ELF-1 (cell line): Measurements from ENCODE around the gene NANOS2.
"Not testable (repeated sequence)": the region's sequence is repeated elsewhere in the genome, so short reads cannot be mapped to it uniquely, and the experiment has no call there.

Experiments
- DNase-seq: peaks from one replicate; pipeline ENCODE4 v3.0.0-alpha.2; 2016; ENCODE audit warnings: low read depth, low spot score

The NANOS2 gene

GRCh38 chr19:45895983-45896599 lies 18.5 kb downstream of the NANOS2 start:
- DNase-seq: not testable (repeated sequence)

DNA sequence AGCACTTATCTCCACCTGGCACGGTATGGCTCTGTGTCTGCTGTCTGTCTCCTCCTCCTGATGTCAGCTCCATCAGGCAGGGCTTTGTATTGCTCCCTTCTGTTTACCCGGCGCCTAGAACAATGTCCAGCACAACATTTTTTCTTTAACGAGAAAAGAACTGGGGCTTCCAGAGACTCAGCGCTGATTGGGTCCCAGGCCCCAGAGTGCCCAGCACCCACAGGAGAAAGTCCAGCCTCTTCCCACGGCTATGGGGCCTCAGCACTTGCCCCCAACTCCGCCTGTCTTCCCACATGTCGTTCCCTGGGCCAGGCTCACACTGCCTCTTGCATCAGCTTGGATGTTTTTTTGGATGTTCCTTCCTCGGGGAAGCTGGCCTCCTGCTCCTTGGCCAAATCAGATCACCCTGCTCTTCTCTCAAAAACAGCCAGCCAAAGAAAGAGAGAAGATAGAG lies 19.0 kb downstream of the NANOS2 start:
- no peak for DNase-seq

- no peak for DNase-seq
Measured at GRCh38 chr19:45890877-45891276, 23.7 kb downstream of the NANOS2 start.

- no peak for DNase-seq
Measured at GRCh38 chr19:45889210-45889885, 25.2 kb downstream of the NANOS2 start.

DNA sequence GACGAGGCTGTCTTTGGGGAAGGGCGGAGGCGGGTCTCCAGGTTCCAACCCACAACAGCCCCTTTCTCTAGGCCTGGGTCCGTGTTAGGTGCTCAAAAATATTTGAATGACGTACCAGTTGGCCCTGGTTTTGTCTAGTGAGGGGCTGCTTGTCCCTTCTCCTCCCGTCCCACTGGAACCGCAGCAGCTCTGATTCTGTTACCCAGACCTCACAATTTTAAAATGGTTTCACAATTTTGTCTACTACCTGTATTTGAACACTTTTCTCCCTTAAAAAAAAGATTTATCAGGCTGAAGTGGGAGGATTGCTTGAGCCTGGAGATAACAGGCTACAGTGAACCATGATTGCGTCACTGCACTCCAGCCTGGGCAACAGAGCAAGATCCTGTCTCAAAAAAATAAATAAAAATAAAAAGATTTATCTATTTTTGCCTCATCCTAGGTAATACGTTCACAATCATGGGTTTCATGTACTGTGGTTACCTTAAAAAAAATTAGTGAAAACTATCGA lies 27.3 kb downstream of the NANOS2 start:
- DNase-seq: no peak

GRCh38 chr19:45886427-45887199 lies 28.0 kb downstream of the NANOS2 start:
- peak; percentile 95 for DNase-seq

GRCh38 chr19:45885556-45886426 lies 28.8 kb downstream of the NANOS2 start, which contains the start of gene IRF2BP1:
Gene IRF2BP1, minus strand, starts transcription at chr19:45886141. Its CDS starts 367 bp downstream, at chr19:45885774.
- peak; percentile 94 for DNase-seq

- DNase-seq: peak; percentile 61
Measured at GRCh38 chr19:45884682-45885555, 29.7 kb downstream of the NANOS2 start.

DNA sequence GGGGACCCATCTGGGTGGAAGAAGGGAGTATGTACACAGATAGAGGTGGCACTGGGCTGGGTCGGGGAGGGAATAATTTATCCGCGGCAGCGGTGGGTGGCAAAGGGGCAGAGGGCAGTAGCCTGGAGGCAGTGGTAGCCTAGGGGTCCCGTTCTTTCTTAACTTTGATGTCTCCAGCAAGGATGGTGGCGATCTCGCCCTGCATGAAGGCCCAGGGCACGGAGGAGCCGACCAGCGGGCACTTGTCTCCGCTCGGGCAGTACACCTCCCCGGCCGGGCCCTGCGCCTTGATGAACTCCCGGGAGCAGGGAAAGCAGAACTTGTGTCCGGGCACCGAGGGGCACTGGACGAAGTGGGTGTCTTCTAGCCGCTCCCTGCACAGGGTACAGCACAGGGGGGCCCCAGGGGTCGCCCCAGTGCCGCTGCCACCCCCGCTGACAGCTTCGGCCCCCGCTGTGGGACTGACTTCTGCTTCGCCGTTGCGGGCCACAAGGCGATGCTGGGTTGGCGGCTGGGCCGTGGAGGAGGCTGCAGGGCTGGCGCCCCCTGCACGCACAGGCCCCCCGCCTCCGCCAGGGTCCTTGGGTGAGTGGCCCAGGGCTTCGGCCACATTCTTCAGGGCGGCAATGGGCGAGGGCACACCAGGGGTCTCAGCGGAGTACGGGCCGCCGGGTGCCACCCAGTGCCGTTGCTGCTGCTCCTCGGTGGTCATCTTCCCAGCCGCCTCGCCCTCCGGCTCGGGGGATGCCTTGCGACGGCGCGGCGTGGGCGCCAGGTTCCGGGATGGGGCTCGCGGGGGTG lies 30.5 kb downstream of the NANOS2 start:
- DNase-seq: peak; percentile 29

- DNase-seq: no peak
Measured at GRCh38 chr19:45883586-45883880, 31.0 kb downstream of the NANOS2 start.

DNA sequence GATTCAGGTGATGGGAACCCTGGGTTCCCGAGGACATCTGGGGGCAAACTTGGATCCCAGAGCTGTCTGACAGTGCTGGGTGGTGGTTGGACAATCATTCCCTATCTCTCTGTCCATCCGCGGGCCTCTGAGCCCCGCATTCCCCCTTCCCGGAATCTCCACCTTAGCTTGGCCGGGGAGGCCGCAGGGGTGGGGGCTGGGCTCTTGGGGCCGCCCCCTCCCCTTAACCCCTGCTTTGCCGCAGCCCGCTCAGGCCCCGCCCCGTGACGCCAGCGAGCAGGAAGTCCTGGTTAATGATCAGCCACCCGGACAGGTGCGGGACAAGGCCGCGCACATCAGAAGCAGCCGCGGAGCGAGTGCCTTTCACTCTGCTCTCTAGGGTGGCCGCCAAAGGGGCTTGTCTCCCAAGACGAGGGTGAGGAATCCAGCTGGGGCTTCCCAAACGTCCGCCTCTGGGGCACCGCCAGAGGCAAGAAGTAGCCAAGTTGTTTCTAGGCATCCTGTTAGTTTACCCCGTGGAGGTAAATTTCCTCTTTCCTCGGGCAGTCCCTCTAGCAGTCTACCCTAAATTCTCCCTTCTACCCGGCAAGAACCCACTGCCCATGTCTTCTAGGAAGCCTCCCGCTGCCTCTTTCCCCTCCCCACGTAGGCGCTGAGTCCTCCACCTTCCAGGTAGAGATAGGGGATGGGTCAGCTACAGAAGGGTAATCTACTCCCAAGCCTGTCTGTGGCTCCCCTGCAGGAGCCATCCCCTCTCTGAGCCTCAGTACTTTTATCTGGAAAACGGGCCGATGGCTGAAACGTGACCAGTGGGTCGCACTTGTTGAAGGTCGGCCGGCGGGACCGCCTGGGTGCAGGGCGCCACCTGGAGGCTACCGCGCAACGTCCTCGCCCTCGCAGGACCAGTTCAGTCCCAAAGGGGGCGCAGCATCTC lies 31.7 kb downstream of the NANOS2 start:
- peak; percentile 99 for DNase-seq

GRCh38 chr19:45881909-45882528 lies 32.6 kb downstream of the NANOS2 start:
- no peak for DNase-seq

DNA sequence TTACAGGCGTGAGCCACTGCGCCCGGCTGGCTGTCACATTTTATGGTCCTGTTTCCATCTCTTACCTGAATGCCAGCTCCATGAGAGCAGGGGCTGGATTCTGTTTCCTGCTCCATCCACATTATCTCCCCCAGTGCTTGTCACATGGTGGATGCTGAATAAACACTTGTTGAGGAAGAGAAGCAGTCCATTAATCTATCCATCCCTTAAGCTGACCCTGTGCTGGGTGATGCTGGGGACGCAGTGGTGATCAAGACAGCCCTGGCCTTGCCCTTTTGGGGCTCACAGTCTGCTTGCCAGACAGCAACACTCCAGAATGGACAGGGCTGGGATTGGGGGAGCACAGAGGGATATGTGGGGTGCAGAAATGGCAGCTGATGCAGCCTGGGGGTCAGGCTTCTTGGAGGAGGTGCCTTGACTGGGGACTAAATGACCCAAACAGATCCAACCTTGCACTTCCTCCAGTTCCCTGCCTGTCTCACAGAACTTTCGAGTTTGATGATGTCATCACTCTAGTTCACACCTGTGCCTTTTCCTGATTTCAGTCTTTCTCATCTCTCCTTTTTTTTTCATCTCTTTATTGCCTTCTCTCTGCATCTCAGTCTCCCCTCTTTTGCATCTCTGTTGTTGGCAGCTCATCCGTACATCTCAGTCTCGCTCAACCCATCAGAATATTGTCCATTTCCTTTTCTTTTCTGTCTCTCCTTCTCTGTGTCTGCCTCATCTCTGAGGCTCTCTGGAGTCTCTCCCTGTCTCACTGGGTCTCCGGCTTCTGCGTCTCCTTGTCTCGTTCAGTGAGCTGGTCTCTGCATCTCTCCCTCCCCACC lies 33.3 kb downstream of the NANOS2 start:
- DNase-seq: no peak

DNA sequence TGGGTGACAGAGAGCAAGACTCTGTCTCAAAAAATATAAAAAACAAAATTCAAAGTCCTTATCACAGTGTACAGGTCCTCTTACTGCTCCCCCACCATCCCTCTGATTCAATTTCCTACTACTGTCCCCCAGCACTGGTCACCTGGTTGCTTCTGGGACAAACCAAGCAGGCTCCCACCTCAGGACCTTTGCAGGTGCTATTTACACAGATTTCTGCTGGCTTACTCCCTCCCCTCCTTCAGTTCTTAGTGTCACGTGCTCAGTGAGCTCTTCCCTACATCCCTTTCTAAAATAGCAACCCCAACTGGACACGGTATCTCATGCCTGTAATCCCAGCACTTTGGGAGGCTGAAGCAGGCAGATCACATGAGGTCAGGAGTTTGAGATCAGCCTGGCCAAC lies 34.6 kb downstream of the NANOS2 start:
- DNase-seq: no peak

- DNase-seq: no peak
Measured at GRCh38 chr19:45879055-45879454, 35.5 kb downstream of the NANOS2 start.

DNA sequence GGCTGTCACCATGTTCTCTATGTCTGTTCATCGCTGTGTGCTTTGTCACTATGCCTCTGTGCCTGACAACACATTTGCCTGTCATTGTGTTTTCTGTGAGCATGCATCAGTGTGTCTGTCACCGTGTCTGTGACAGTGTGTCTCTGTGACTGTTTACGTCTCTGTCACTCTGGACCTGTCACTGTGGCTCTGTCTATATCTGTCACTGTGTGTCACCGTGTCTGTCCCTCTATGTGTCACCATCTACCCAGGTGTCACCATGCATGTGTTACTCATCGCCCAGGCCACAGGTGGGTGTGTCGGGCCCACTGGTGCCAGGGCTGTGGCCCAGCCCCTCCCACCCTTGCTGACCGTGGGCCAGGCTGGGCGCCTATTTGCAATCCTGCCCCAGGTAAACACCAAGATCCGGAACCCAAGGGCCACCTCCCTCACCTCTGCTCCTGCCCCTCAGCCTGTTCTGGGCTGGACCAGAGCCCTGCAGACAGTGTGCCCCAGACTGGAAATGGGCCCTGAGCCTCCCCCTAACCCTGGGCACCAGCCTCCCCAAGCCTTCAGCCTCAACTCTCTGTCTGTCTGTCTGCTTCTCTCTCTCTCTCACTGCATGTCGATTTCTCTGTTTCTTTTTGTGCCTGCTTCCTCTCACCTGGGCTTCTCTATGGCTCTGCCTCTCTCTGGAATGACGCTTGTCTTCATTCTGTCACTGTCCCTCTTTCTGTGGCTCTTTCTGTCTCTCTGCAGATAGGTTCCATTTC lies 36.4 kb downstream of the NANOS2 start:
- no peak for DNase-seq
